Activated T-cell treated with anti-CD3 and anti-CD28 coated beads, Interleukin-2, amount 50 U/mL, for 72 hours (primary cell): ENCODE results near the gene CUL4B. TPM values are rescaled to one million over a fixed set of nuclear protein-coding genes. Genes with fewer than 3 reads are reported as not detected.
A peak's percentile ranks its signal among the peaks of the same experiment; 100 is the strongest.

ENCODE experiments used
- ATAC-seq, 2 donors: fragments of 150-1000 bp; cut with Tn5 transposase; replicated peaks in 1 of 2; 2 replicates each; pipeline ENCODE4 v1.10.0; 2021; ENCODE audit warnings: moderate library complexity in 2 of 2, mild to moderate bottlenecking in 1 of 2
- DNase-seq, 2 donors: peaks; one replicate each; pipeline ENCODE4 v3.0.0; 2021 to 2022; ENCODE audit warnings: mixed read lengths in 1 of 2
- H3K27ac Mint-ChIP-seq: one replicate; pipeline ENCODE4 v1.8.0; 2022; ENCODE audit warnings: mild to moderate bottlenecking, moderate library complexity, mixed read lengths
- H3K27me3 Mint-ChIP-seq: one replicate; pipeline ENCODE4 v1.8.0; 2022; ENCODE audit warnings: low read depth, mixed read lengths
- H3K36me3 Mint-ChIP-seq, 2 donors: one replicate each; pipeline ENCODE4 v1.8.0; 2022; ENCODE audit warnings: mixed read lengths in 2 of 2, mild to moderate bottlenecking in 1 of 2; ENCODE audit not compliant: insufficient read depth in 2 of 2
- H3K4me1 Mint-ChIP-seq: one replicate; pipeline ENCODE4 v1.8.0; 2022; ENCODE audit warnings: low read depth, mixed read lengths
- H3K4me3 Mint-ChIP-seq, 2 donors: one replicate each; pipeline ENCODE4 v1.8.0; 2022; ENCODE audit warnings: mild to moderate bottlenecking in 2 of 2, mixed read lengths in 2 of 2, moderate library complexity in 2 of 2
- H3K9me3 Mint-ChIP-seq, 2 donors: one replicate each; pipeline ENCODE4 v1.8.0; 2022; ENCODE audit warnings: mixed read lengths in 2 of 2
- total RNA-seq, 2 donors: library from RNA; stranded (reverse); gene quantifications; one replicate each; pipeline ENCODE4 v1.2.3, GENCODE V29; 2022

Gene CUL4B
- total RNA-seq, 2 donors from 2014 or later = 51.4 to 54.3 TPM

DNA sequence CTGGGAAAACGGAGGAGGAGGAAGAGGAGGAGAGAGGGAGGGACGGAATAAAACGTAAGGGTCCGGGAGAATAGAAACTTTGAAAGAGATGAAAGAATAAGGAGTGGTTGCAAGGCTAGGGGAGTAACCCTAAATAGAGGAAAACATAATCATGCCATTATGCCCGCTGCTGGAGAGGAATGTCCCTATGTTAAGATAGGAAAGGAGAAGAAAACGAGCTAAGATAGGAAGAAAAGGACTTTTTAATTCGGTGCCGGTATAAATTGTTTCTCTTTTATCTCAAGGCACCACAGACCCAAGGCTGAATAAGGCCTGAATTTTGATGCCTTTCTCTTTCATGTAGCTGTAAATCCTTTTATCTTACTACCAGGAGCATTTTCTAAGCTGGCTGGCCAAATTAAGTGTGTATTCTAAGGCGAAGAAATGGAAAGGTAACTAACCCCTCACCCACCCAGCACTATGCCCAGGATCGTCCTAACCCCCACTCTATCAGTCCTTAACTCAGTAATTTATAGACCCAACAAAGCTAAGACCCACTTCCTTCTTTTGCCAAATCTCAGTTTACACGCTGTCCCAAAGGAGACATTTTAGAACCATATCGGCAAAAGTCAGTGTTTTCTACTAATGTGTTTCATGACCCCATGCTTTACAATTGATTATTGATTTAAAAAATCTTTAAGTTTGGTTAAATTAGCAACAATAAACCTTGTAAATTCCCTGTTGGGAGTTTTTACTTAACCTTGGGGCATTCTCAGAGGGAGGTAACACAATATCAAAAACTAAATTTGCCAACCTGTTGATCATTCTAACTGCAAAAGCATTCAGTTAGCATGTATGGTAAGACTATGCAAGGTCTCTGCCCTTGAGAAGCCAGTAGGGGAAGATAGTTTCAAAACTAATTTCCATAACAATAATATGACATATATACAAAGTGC lies 1.1 kb upstream of the CUL4B start:
- Mint-ChIP-seq H3K4me1 (peaks cover 11% of the 10 kb centered on the region), H3K36me3 (peaks cover 2 to 3% of the 10 kb centered on the region in 2 donors), H3K9me3 (no peaks in the 10 kb centered on the region), H3K4me3 (peak overlapping the region; percentile 94 to 100), H3K27ac (peak overlapping the region; percentile 98), H3K27me3 (no peaks in the 10 kb centered on the region)
- DNase-seq (no peak), ATAC-seq (no peak)

DNA sequence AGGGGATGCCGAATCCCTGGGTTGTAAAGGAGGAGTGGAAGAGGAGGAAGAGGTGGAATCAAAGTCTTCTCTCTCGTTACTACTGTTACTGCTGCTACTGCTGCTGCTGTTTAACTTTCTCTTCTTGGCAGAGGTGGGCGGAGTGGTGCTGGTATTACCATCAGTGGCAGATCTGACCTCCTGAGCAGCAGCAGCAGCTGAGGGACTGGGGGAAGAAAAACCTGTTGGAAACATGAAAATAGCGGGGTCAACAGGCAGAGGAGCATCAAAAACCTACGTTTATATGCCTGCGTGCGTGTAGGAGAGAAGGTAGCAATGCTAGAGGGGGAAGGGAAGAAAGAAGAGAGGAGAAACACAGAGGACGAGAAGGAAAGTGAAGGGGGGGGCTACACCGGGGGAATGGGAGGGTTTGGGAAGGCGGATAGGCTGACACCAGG lies 339 bp downstream of the CUL4B start:
- no peaks in the 10 kb centered on the region for H3K9me3 Mint-ChIP-seq
- no peaks in the 10 kb centered on the region for H3K27me3 Mint-ChIP-seq
- peaks cover 2 to 3% of the 10 kb centered on the region in 2 donors for H3K36me3 Mint-ChIP-seq
- H3K4me3 Mint-ChIP-seq = peak overlapping the region; percentile 94 to 100
- DNase-seq = peak; percentile 35 to 56
- H3K27ac Mint-ChIP-seq = peak overlapping the region; percentile 98
- ATAC-seq = peak; percentile 58 to 60
- peaks cover 11% of the 10 kb centered on the region for H3K4me1 Mint-ChIP-seq

DNA sequence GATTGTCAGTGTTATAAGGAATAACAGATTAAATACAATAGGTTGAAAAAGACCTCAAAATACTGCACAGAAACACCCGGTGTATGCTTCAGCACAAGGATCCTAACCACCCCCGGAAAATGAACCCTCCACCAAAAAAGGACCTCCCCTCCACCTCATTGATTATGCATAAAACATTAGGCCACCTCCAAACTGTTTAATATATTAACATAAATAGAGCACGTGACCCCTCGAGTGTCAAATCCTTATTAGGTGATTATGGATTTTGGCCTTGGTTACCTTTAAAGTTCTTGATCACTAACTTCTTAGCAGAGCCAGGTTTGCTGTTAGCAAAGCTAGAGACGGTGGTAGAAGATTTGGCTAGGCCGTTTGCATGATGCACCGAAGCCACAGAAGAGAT lies 958 bp downstream of the CUL4B start:
- Mint-ChIP-seq H3K27me3 (no peaks in the 10 kb centered on the region), H3K36me3 (peaks cover 2 to 3% of the 10 kb centered on the region in 2 donors), H3K27ac (peak overlapping the region; percentile 98), H3K9me3 (no peaks in the 10 kb centered on the region), H3K4me3 (peak overlapping the region; percentile 94 to 100), H3K4me1 (peaks cover 15% of the 10 kb centered on the region)
- DNase-seq = no peak
- ATAC-seq = no peak

DNA sequence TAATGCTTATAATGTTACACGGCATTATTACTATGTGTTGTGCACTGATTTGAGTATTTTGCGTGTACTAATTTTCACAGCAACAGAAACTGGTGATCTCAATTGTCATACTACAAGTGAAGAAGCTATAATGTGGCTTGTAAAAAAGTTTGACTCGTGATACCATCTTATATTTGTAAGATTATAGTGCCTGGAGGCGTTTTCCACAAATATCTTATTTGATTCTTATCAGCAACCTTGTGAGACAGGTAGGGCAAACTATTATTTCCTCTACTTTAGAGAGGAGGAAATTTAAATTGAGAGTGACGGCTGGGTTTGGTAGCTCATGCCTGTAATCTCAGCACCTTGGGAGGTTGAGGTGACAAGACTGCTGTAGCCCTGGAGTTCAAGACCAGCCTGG lies 4.5 kb downstream of the CUL4B start:
- H3K4me3 Mint-ChIP-seq = peak overlapping the region in 1 of 2 donors; percentile 46
- DNase-seq (no peak), ATAC-seq (no peak)
- H3K36me3 Mint-ChIP-seq = peaks cover 2 to 3% of the 10 kb centered on the region in 2 donors
- H3K27ac Mint-ChIP-seq = no peak overlapping the region
- no peaks in the 10 kb centered on the region for H3K27me3 Mint-ChIP-seq
- no peaks in the 10 kb centered on the region for H3K9me3 Mint-ChIP-seq
- peaks cover 6% of the 10 kb centered on the region for H3K4me1 Mint-ChIP-seq

DNA sequence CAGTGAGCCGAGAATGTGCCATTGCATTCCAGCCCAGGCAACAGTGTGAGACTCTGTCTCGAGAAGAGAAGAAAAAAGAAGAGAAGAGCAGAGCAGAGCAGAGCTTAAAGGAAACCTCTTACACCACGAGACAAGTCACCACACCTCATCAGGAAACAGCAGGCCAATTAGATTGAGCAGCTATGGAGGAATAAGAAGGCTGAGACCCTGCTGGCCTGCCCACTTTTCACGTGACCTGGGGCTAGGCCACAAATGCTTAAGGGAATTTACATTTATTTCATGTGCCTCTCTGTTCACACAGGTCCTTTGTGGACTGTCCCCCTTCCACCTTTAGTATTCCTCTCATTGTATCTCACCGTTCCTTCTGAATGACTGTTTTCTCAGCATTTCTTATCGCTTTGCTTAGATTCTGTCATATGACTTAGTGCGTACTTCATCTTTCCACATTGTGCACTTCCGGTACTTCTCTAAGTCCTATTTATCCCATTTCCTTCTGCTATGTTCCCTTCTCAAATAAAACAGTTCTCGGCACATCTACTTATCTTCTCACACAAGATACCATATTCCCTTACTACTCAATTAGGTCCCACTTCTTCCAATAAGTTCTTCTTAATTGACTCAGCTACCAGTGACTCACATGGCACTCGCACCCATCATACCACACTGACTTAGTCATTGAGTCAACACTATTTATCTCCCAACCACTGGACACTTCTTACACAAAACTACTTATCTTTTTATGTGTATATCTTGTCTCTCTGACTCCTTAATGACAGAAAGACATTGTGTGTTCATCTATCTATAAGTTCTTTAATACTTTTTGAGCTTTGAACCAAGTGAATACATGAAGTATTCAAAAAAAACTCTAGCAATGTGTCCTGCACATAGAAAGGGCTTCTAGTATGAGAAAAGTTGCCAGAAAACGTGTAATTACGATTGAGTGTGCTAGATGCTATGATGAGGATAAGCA lies 11.0 kb downstream of the CUL4B start:
- peak; percentile 99 for ATAC-seq
- Mint-ChIP-seq H3K9me3 (no peaks in the 10 kb centered on the region), H3K4me1 (peaks cover 27% of the 10 kb centered on the region), H3K27me3 (peaks cover 6% of the 10 kb centered on the region), H3K27ac (peak overlapping the region; percentile 1), H3K36me3 (peaks cover 2 to 3% of the 10 kb centered on the region in 2 donors), H3K4me3 (peak overlapping the region; percentile 20 to 34)
- peak in 1 of 2 donors; percentile 45 for DNase-seq

DNA sequence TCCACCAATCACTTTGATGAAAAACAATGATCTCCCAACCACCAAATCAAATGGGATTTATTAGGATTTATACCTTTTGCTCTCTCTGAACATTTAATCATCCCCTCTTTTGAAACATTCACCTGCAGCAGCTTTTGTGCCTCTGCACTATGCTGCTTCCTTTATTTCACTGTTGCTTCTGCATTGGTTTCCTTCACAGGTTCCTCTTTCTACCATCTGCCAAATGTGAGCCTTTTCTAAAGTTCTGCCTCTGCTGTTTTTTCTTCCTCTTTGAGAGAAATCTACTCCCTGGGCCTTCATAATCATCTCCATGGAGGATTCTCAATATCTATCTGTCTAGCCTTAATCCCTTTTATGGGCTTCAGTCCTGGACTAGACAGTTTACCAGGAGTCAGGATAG lies 24.7 kb downstream of the CUL4B start:
- Mint-ChIP-seq H3K27ac (peak overlapping the region; percentile 75), H3K36me3 (peaks cover 2 to 19% of the 10 kb centered on the region in 2 donors), H3K4me3 (no peak overlapping the region), H3K9me3 (no peaks in the 10 kb centered on the region), H3K27me3 (no peaks in the 10 kb centered on the region), H3K4me1 (no peaks in the 10 kb centered on the region)
- ATAC-seq (no peak), DNase-seq (no peak)

DNA sequence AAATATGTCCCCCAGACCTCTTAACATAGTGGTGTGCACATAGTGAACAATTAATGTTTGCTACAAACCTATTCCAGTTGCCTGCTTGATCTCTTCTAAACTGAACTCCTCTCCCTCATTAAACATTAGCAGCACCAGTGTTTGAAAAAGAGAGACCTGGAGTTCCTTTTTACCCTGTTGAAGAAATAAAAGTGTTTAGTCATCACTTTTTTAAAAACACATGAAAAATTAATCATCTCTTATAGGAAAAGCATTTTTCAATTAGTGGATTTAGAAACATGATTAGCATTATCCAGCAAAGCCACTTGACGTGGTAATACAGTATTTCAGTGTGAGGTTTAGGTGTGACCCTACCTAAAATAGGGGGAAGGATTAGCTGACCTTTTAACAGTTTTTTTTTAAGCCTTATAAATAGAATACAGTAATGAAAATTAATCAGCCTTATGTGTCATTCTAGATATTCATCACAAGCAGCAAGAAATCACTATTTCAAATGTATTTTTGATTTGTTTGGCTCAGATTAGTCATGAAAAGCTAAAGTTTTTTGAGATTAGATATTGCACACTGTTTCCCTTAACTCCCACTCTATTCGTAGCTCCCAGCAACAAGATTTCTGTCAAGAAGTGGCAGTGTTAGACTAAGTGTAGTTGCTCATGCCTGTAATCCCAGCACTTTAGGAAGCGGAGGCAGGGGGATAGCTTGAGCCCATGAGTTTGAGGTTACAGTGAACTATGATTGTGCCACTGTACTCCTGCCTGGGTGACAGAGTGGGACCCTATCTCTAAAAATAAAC lies 26.2 kb downstream of the CUL4B start:
- no peaks in the 10 kb centered on the region for H3K4me1 Mint-ChIP-seq
- no peak overlapping the region for H3K27ac Mint-ChIP-seq
- H3K36me3 Mint-ChIP-seq = peaks cover 2 to 19% of the 10 kb centered on the region in 2 donors
- H3K9me3 Mint-ChIP-seq = no peaks in the 10 kb centered on the region
- DNase-seq (no peak), ATAC-seq (no peak)
- no peaks in the 10 kb centered on the region for H3K27me3 Mint-ChIP-seq
- no peak overlapping the region for H3K4me3 Mint-ChIP-seq

DNA sequence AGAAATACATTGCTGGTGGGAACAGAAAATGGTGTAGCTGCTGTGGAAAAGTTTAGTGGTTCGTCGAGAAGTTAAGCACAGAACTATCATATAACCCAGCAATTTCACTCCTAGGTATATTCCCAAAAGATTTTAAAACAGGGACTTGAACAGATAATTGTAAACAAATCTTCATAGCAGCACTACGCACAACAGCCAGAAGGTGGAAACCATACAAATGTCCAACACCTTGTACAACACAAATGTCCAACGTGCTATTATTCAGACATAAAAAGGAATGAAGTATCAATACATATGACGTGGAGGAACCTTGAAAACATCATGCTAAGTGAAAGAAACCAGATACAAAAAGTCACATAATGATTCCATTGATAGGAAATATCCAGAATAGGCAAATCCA lies 37.9 kb downstream of the CUL4B start:
- Mint-ChIP-seq H3K36me3 (peaks cover 0 to 8% of the 10 kb centered on the region in 2 donors), H3K9me3 (peaks cover 0 to 2% of the 10 kb centered on the region in 2 donors), H3K4me1 (no peaks in the 10 kb centered on the region), H3K4me3 (no peak overlapping the region), H3K27ac (no peak overlapping the region), H3K27me3 (no peaks in the 10 kb centered on the region)
- DNase-seq (no peak), ATAC-seq (no peak)

DNA sequence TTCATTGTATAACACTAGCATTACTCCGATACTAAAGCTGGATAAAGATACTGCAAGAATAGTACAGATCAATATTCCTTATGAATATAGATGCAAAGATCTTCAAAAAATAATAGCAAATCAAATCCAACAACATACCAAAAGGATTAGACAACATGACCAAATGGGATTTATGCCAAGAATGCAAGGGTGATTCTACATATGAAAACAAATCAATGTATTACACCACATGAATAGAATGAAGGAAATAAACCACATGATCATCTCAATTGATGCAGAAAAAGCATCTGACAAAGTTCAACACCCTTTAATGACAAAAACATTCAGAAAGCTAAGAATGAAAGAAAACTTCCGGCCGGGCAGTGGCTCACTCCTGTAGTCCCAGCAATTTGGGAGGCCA lies 42.8 kb downstream of the CUL4B start:
- peaks cover 0 to under 1% of the 10 kb centered on the region in 2 donors for H3K9me3 Mint-ChIP-seq
- no peak overlapping the region for H3K4me3 Mint-ChIP-seq
- ATAC-seq (no peak), DNase-seq (no peak)
- H3K27me3 Mint-ChIP-seq = no peaks in the 10 kb centered on the region
- H3K4me1 Mint-ChIP-seq = no peaks in the 10 kb centered on the region
- no peak overlapping the region for H3K27ac Mint-ChIP-seq
- peaks cover 0 to 2% of the 10 kb centered on the region in 2 donors for H3K36me3 Mint-ChIP-seq

DNA sequence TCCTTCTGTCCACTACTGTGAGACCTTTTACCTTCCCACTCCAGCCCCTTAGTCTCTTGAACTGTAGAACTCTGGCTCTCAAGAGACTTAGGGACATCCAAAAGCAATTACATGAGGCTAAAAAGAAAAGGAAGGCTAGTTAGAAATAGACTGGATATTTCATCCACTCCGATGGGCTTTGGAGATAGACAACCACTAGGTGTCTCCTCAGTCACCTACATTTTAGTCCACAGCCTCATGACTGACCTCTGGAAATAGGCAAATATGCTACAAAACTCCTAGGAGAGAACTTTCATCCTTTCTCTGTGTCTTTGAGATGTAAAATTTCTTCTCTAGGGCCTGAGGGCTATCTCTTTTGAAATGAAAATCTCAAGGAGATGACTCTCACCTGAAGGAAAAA lies 46.5 kb downstream of the CUL4B start:
- H3K36me3 Mint-ChIP-seq = no peaks in the 10 kb centered on the region
- no peak overlapping the region for H3K4me3 Mint-ChIP-seq
- H3K9me3 Mint-ChIP-seq = no peaks in the 10 kb centered on the region
- DNase-seq (no peak), ATAC-seq (no peak)
- H3K27me3 Mint-ChIP-seq = no peaks in the 10 kb centered on the region
- H3K4me1 Mint-ChIP-seq = no peaks in the 10 kb centered on the region
- H3K27ac Mint-ChIP-seq = no peak overlapping the region

DNA sequence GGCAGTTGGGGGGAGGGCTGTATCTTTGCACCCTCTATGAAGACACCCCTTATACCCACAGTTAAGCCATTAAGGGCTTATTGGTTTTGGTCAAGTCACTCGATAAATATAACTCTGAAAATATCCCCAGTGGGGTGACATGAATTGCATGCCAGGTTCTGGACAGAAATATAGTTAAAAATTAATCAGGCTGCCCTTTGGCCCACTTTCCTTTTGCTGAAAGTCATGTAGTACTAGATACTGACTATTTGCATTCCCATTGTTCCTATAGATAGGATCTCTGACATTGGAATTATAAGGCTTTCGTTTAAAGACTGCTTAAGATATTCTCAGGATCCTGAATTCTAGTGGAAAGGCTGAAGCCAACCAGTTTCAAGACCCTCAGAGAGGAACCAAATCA lies 48.1 kb downstream of the CUL4B start:
- no peaks in the 10 kb centered on the region for H3K9me3 Mint-ChIP-seq
- no peaks in the 10 kb centered on the region for H3K27me3 Mint-ChIP-seq
- H3K36me3 Mint-ChIP-seq = no peaks in the 10 kb centered on the region
- H3K27ac Mint-ChIP-seq = no peak overlapping the region
- ATAC-seq (no peak), DNase-seq (no peak)
- H3K4me1 Mint-ChIP-seq = no peaks in the 10 kb centered on the region
- H3K4me3 Mint-ChIP-seq = no peak overlapping the region

DNA sequence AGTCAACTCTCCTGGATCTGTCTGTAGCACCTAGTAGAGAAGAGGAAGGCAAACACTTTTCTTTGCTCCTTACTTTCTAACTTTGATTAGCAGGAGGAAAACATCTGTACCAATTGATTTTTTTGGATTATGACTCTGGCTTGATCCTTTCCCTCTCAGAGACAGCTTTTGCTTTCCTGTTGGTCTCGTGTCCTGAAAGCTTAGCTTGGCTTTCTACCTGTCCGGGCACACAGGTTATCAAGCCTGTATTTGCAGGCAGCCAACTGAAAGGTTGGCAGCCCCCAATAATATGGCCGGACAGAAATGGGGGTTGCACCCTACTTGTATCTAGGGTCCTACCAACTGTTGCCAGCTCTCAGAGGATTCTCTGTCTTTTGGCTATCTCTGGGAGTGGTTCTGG lies 48.5 kb downstream of the CUL4B start:
- Mint-ChIP-seq H3K36me3 (no peaks in the 10 kb centered on the region), H3K4me1 (no peaks in the 10 kb centered on the region), H3K4me3 (no peak overlapping the region), H3K9me3 (no peaks in the 10 kb centered on the region), H3K27me3 (no peaks in the 10 kb centered on the region), H3K27ac (no peak overlapping the region)
- DNase-seq = no peak
- no peak for ATAC-seq
